Ectodermal cell (in vitro differentiated cells): ENCODE data around the gene SPI1.

Experiments
- H3K27ac ChIP-seq: 2 replicates; pipeline ENCODE4 v1.7.0; 2013; ENCODE audit warnings: mild to moderate bottlenecking, low read depth, low read length; ENCODE audit not compliant: insufficient read depth, poor library complexity, severe bottlenecking
- H3K27me3 ChIP-seq: 2 replicates; pipeline ENCODE4 v1.7.0; 2013; ENCODE audit warnings: mild to moderate bottlenecking, low read length; ENCODE audit not compliant: insufficient read depth, control insufficient read depth, poor library complexity, severe bottlenecking
- H3K36me3 ChIP-seq: one replicate; pipeline ENCODE4 v1.7.0; 2013; ENCODE audit warnings: low read length; ENCODE audit not compliant: control insufficient read depth, insufficient read depth
- H3K4me1 ChIP-seq: one replicate; pipeline ENCODE4 v1.7.0; 2013; ENCODE audit warnings: low read length; ENCODE audit not compliant: control insufficient read depth, insufficient read depth
- H3K4me3 ChIP-seq: 2 replicates; pipeline ENCODE4 v1.7.0; 2013; ENCODE audit warnings: low read depth, low read length, control low read depth; ENCODE audit not compliant: insufficient read depth
- H3K9me3 ChIP-seq: 2 replicates; pipeline ENCODE4 v1.7.0; 2013; ENCODE audit warnings: mild to moderate bottlenecking, low read length, moderate library complexity; ENCODE audit not compliant: control insufficient read depth
- WGBS, 2 experiments: methylation state at CpG; one replicate each; pipeline ENCODE4 v1.1.7; 2013; ENCODE audit warnings: missing lambda C conversion rate in 2 of 2; 5-methylcytosine and 5-hydroxymethylcytosine counted together

SPI1 gene

GRCh38 chr11:47406896-47407745, 28.8 kb upstream of the SPI1 start:
- 78 to 80% methylated on average over 12 of the region's 12 CpGs for WGBS, 2 experiments
- Histone ChIP-seq H3K4me1 (peaks cover 8% of the 10 kb centered on the region), H3K36me3 (no peaks in the 10 kb centered on the region), H3K9me3 (no peaks in the 10 kb centered on the region), H3K27ac (no peak overlapping the region), H3K27me3 (no peaks in the 10 kb centered on the region), H3K4me3 (peak overlapping the region; percentile 56)

- Histone ChIP-seq H3K27me3 (no peaks in the 10 kb centered on the region), H3K4me3 (no peak overlapping the region), H3K4me1 (peaks cover 4% of the 10 kb centered on the region), H3K36me3 (no peaks in the 10 kb centered on the region), H3K27ac (no peak overlapping the region), H3K9me3 (no peaks in the 10 kb centered on the region)
- WGBS, 2 experiments: 72 to 81% methylated on average over 3 of the region's 3 CpGs
These were observed 25.2 kb upstream of the SPI1 start for GRCh38 chr11:47403571-47403970.

GRCh38 chr11:47403135-47403534, 24.8 kb upstream of the SPI1 start:
- Histone ChIP-seq H3K4me3 (no peak overlapping the region), H3K27ac (no peak overlapping the region), H3K9me3 (no peaks in the 10 kb centered on the region), H3K36me3 (no peaks in the 10 kb centered on the region), H3K4me1 (peaks cover 4% of the 10 kb centered on the region), H3K27me3 (no peaks in the 10 kb centered on the region)
- WGBS, 2 experiments: 77 to 78% methylated on average over 4 of the region's 4 CpGs

GRCh38 chr11:47400768-47401279, 22.5 kb upstream of the SPI1 start:
- no peaks in the 10 kb centered on the region for H3K36me3 ChIP-seq
- no peaks in the 10 kb centered on the region for H3K27me3 ChIP-seq
- H3K4me3 ChIP-seq: peak overlapping the region; percentile 23
- H3K9me3 ChIP-seq: no peaks in the 10 kb centered on the region
- H3K27ac ChIP-seq: no peak overlapping the region
- H3K4me1 ChIP-seq: peaks cover 4% of the 10 kb centered on the region
- 22 to 26% methylated on average over 7 to 8 of the region's 8 CpGs for WGBS, 2 experiments

GRCh38 chr11:47399860-47400767, 21.8 kb upstream of the SPI1 start:
- WGBS, 2 experiments: 9 to 10% methylated on average over 45 to 46 of the region's 47 CpGs
- H3K36me3 ChIP-seq: no peaks in the 10 kb centered on the region
- no peaks in the 10 kb centered on the region for H3K9me3 ChIP-seq
- no peaks in the 10 kb centered on the region for H3K27me3 ChIP-seq
- H3K27ac ChIP-seq: no peak overlapping the region
- peak overlapping the region; percentile 41 for H3K4me3 ChIP-seq
- H3K4me1 ChIP-seq: peaks cover 4% of the 10 kb centered on the region

- Histone ChIP-seq H3K9me3 (no peaks in the 10 kb centered on the region), H3K27me3 (no peaks in the 10 kb centered on the region), H3K4me1 (peaks cover 4% of the 10 kb centered on the region), H3K27ac (no peak overlapping the region), H3K4me3 (no peak overlapping the region), H3K36me3 (no peaks in the 10 kb centered on the region)
- WGBS, 2 experiments: 90 to 95% methylated on average over 1 of the region's 1 CpG
These were observed 20.2 kb upstream of the SPI1 start for GRCh38 chr11:47398551-47398950.

GRCh38 chr11:47398011-47398410, 19.7 kb upstream of the SPI1 start:
- Histone ChIP-seq H3K4me1 (peaks cover 4% of the 10 kb centered on the region), H3K36me3 (no peaks in the 10 kb centered on the region), H3K27ac (no peak overlapping the region), H3K4me3 (no peak overlapping the region), H3K9me3 (no peaks in the 10 kb centered on the region), H3K27me3 (no peaks in the 10 kb centered on the region)
- WGBS, 2 experiments: 88 to 89% methylated on average over 3 of the region's 3 CpGs

- H3K36me3 ChIP-seq: no peaks in the 10 kb centered on the region
- no peaks in the 10 kb centered on the region for H3K9me3 ChIP-seq
- H3K27ac ChIP-seq: no peak overlapping the region
- no peak overlapping the region for H3K4me3 ChIP-seq
- H3K27me3 ChIP-seq: no peaks in the 10 kb centered on the region
- H3K4me1 ChIP-seq: peaks cover 4% of the 10 kb centered on the region
- 92 to 98% methylated on average over 3 of the region's 3 CpGs for WGBS, 2 experiments
These were observed 17.6 kb upstream of the SPI1 start for GRCh38 chr11:47396049-47396320.

GRCh38 chr11:47395223-47396048, 17.1 kb upstream of the SPI1 start:
- 94% methylated on average over 25 of the region's 25 CpGs for WGBS, 2 experiments
- Histone ChIP-seq H3K36me3 (no peaks in the 10 kb centered on the region), H3K9me3 (no peaks in the 10 kb centered on the region), H3K27ac (no peak overlapping the region), H3K4me3 (no peak overlapping the region), H3K4me1 (peaks cover 1% of the 10 kb centered on the region), H3K27me3 (no peaks in the 10 kb centered on the region)
